ENCODE results near the gene CCDC110.
"Not testable (repeated sequence)": the region's sequence is repeated elsewhere in the genome, so short reads cannot be mapped to it uniquely, and the experiment has no call there.

CCDC110 gene

DNA sequence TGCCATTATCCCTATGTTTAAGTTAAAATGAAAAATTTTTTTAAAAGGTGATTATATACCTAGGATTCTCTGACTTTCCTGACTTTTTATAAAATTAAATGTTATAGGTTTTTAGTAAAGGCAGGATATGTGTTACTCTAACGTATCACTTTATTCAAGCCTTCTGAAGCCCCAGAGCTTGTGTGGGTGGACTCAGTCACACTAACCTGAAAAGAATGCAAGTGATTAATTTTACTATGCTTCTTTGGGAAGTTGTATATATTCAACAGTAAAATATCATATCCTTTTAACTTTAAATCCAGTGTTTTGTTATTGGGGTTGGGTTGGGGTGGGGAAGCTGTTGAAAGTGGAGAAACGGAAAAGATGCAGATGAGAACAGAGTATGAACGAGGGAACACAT lies 41.0 kb upstream of the CCDC110 start:
- no peak overlapping the region for H3K4me3 ChIP-seq (ENCODE audit: low read depth, low read length)
- TF ChIP-seq CTCF (IDR thresholded peaks at IDR 0.05; ENCODE audit: low read depth, low read length) = no peak

GRCh38 chr4:185511243-185511642 lies 39.7 kb upstream of the CCDC110 start:
- not testable (repeated sequence) for H3K4me3 ChIP-seq (ENCODE audit: low read depth, low read length)

- no peak overlapping the region for H3K4me3 ChIP-seq (ENCODE audit: low read depth, low read length)
- no peak for TF ChIP-seq CTCF (IDR thresholded peaks at IDR 0.05; ENCODE audit: low read depth, low read length)
Observed at GRCh38 chr4:185510806-185511205, 39.3 kb upstream of the CCDC110 start.

- TF ChIP-seq CTCF (IDR thresholded peaks at IDR 0.05; ENCODE audit: low read depth, low read length) = no peak
- no peak overlapping the region for H3K4me3 ChIP-seq (ENCODE audit: low read depth, low read length)
Observed at GRCh38 chr4:185508181-185508580, 36.6 kb upstream of the CCDC110 start.

GRCh38 chr4:185506422-185506821 lies 34.9 kb upstream of the CCDC110 start:
- no peak overlapping the region for H3K4me3 ChIP-seq (ENCODE audit: low read depth, low read length)
- no peak for TF ChIP-seq CTCF (IDR thresholded peaks at IDR 0.05; ENCODE audit: low read depth, low read length)

GRCh38 chr4:185504098-185505047 lies 32.8 kb upstream of the CCDC110 start:
- H3K4me3 ChIP-seq (ENCODE audit: low read depth, low read length) = peak overlapping the region; percentile 52
- no peak for TF ChIP-seq CTCF (IDR thresholded peaks at IDR 0.05; ENCODE audit: low read depth, low read length)

- TF ChIP-seq CTCF (IDR thresholded peaks at IDR 0.05; ENCODE audit: low read depth, low read length) = no peak
- no peak overlapping the region for H3K4me3 ChIP-seq (ENCODE audit: low read depth, low read length)
Observed at GRCh38 chr4:185502386-185502785, 30.9 kb upstream of the CCDC110 start.
